A549 treated with GW870086 at 1 μM for 4 hours (cell line): ENCODE data around the gene DHPS. TPM values are rescaled to one million over a fixed set of nuclear protein-coding genes. Genes with fewer than 3 reads are reported as not detected.

Experiments used
- total RNA-seq: library from RNA; stranded (reverse); fragments of 200-300 nt; extraction: Qiagen RNA extraction; gene quantifications from 5 replicates; pipeline ENCODE4 v1.2.3, GENCODE V29; 2022; ENCODE audit warnings: low read depth

The DHPS gene
- 41.0 to 49.8 TPM (median 46.5 TPM) in 5 replicates for total RNA-seq

GRCh38 chr19:12681074-12681987 is at the start of gene DHPS:
TSS of gene DHPS (minus strand) at chr19:12681880. CDS start at chr19:12681766, 114 bp downstream.

GRCh38 chr19:12723641-12724426 is 42.2 kb upstream of the DHPS start, which contains the start of gene TNPO2:
TSS of gene TNPO2 (minus strand) at chr19:12723932. CDS start at chr19:12720977, 2,955 bp downstream.

GRCh38 chr19:12696366-12697335 is 15.0 kb upstream of the DHPS start, which contains the start of gene FBXW9:
TSS of gene FBXW9 (minus strand) at chr19:12696631. CDS start at chr19:12696581, 50 bp downstream.

GRCh38 chr19:12687496-12688196 is 6.0 kb upstream of the DHPS start, which contains the start of gene GNG14:
TSS of gene GNG14 (plus strand) at chr19:12687998. CDS start at chr19:12688049, 51 bp downstream.

GRCh38 chr19:12666265-12667048 is 15.2 kb downstream of the DHPS start, which contains the start of the genes MAN2B1 and WDR83:
TSS of gene MAN2B1 (minus strand) at chr19:12666742. CDS start at chr19:12666701, 41 bp downstream.
TSS of gene WDR83 (plus strand) at chr19:12666807. CDS start at chr19:12669791, 2,984 bp downstream.

Other genes starting within 250 kb of the DHPS start
- 0.91 to 1.3 TPM (median 1.0 TPM) in 5 replicates for gene ZNF443, start 240.9 kb downstream of the DHPS start, total RNA-seq
- 0.40 TPM in 1 of 5 replicates, not detected in the others for gene ZNF709, start 197.1 kb downstream of the DHPS start, total RNA-seq
- gene ZNF564, start 130.4 kb downstream of the DHPS start, total RNA-seq, result 1.1 to 2.9 TPM (median 2.0 TPM) in 5 replicates
- 0.62 to 1.3 TPM (median 0.79 TPM) in 4 of 5 replicates, not detected in the other for gene ZNF490, start 71.1 kb downstream of the DHPS start, total RNA-seq
- 3.3 to 6.1 TPM (median 5.5 TPM) in 5 replicates for gene ZNF791, start 71.0 kb downstream of the DHPS start, total RNA-seq
- gene MAN2B1, start 15.1 kb downstream of the DHPS start, total RNA-seq, result 16.3 to 23.1 TPM (median 20.7 TPM) in 5 replicates
- gene WDR83, start 15.1 kb downstream of the DHPS start, total RNA-seq, result 8.1 to 11.1 TPM (median 10.0 TPM) in 5 replicates
- gene GNG14, start 6.1 kb upstream of the DHPS start, total RNA-seq, result not detected in 5 replicates
- 9.5 to 13.2 TPM (median 12.2 TPM) in 5 replicates for gene FBXW9, start 14.8 kb upstream of the DHPS start, total RNA-seq
- gene TNPO2, start 42.1 kb upstream of the DHPS start, total RNA-seq, result 25.3 to 34.1 TPM (median 31.2 TPM) in 5 replicates
- gene TRIR, start 52.8 kb upstream of the DHPS start, total RNA-seq, result 169 to 203 TPM (median 185 TPM) in 5 replicates
- 69.5 to 100 TPM (median 92.3 TPM) in 5 replicates for gene GET3, start 55.6 kb upstream of the DHPS start, total RNA-seq
- gene BEST2, start 69.9 kb upstream of the DHPS start, total RNA-seq, result 0.10 to 0.26 TPM (median 0.22 TPM) in 5 replicates
- gene HOOK2, start 93.7 kb upstream of the DHPS start, total RNA-seq, result 9.9 to 11.6 TPM (median 10.9 TPM) in 5 replicates
- gene JUNB, start 109.6 kb upstream of the DHPS start, total RNA-seq, result 121 to 193 TPM (median 166 TPM) in 5 replicates
- gene PRDX2, start 119.9 kb upstream of the DHPS start, total RNA-seq, result 0.40 to 1.1 TPM (median 0.49 TPM) in 5 replicates
- 7.3 to 16.4 TPM (median 14.3 TPM) in 4 of 5 replicates, not detected in the other for gene THSD8, start 120.2 kb upstream of the DHPS start, total RNA-seq
- 34.0 to 49.5 TPM (median 45.5 TPM) in 5 replicates for gene RNASEH2A, start 124.7 kb upstream of the DHPS start, total RNA-seq
- 0.15 to 0.56 TPM (median 0.38 TPM) in 4 of 5 replicates, not detected in the other for gene RTBDN, start 152.7 kb upstream of the DHPS start, total RNA-seq
- gene MAST1, start 156.6 kb upstream of the DHPS start, total RNA-seq, result 0.89 to 3.0 TPM (median 2.4 TPM) in 5 replicates
- 24.2 to 32.6 TPM (median 30.6 TPM) in 5 replicates for gene DNASE2, start 199.6 kb upstream of the DHPS start, total RNA-seq
- not detected in 5 replicates for gene KLF1, start 205.3 kb upstream of the DHPS start, total RNA-seq
- 8.2 to 10.8 TPM (median 8.9 TPM) in 5 replicates for gene GCDH, start 209.3 kb upstream of the DHPS start, total RNA-seq
- gene SYCE2, start 237.4 kb upstream of the DHPS start, total RNA-seq, result 0.31 to 0.72 TPM (median 0.46 TPM) in 5 replicates